Neural cell (in vitro differentiated cells): ENCODE results near the gene PRDX6.

ENCODE experiments used
- POLR2AphosphoS5 ChIP-seq: IDR thresholded peaks from 2 replicates; pipeline ENCODE4 v1.6.1; 2012
- SMC3 ChIP-seq: fragments of 450-650 bp; conservative IDR thresholded peaks from 2 replicates; pipeline ENCODE4 v1.6.1; 2014; ENCODE audit warnings: antibody characterized with exemption, mild to moderate bottlenecking, moderate library complexity; ENCODE audit not compliant: poor library complexity
- TF ChIP-seq, protein P1 (sequence below): fragments of 450-650 bp; IDR thresholded peaks from 2 replicates; pipeline ENCODE4 v1.5.1; 2014; ENCODE audit warnings: antibody characterized with exemption, mild to moderate bottlenecking, moderate library complexity; ENCODE audit not compliant: poor library complexity, severe bottlenecking
- TF ChIP-seq, protein P2 (sequence below): IDR thresholded peaks from 2 replicates; pipeline ENCODE4 v1.6.1; 2012; ENCODE audit warnings: borderline replicate concordance

DNA sequence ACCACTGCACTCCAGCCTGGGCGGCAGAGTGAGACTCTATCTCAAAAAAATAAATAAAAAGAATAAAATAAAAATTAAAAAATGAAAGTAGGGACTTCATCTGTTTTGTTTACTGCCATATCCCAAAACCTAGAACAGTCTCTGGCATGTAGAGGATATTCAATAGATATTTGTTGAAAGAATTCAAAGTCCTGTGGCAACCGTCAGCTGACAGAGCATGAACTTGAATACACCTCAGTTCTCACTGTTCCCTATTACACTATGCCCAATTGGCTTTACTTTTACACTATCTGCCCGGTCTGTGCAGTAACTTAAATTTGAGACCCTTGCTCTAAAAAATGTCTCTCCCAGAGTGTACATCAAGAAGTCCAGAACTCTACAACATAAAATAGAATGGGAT lies 46.2 kb downstream of the PRDX6 start:
- TF ChIP-seq, protein P1, sequence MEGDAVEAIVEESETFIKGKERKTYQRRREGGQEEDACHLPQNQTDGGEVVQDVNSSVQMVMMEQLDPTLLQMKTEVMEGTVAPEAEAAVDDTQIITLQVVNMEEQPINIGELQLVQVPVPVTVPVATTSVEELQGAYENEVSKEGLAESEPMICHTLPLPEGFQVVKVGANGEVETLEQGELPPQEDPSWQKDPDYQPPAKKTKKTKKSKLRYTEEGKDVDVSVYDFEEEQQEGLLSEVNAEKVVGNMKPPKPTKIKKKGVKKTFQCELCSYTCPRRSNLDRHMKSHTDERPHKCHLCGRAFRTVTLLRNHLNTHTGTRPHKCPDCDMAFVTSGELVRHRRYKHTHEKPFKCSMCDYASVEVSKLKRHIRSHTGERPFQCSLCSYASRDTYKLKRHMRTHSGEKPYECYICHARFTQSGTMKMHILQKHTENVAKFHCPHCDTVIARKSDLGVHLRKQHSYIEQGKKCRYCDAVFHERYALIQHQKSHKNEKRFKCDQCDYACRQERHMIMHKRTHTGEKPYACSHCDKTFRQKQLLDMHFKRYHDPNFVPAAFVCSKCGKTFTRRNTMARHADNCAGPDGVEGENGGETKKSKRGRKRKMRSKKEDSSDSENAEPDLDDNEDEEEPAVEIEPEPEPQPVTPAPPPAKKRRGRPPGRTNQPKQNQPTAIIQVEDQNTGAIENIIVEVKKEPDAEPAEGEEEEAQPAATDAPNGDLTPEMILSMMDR = no peak
- TF ChIP-seq, protein P2, sequence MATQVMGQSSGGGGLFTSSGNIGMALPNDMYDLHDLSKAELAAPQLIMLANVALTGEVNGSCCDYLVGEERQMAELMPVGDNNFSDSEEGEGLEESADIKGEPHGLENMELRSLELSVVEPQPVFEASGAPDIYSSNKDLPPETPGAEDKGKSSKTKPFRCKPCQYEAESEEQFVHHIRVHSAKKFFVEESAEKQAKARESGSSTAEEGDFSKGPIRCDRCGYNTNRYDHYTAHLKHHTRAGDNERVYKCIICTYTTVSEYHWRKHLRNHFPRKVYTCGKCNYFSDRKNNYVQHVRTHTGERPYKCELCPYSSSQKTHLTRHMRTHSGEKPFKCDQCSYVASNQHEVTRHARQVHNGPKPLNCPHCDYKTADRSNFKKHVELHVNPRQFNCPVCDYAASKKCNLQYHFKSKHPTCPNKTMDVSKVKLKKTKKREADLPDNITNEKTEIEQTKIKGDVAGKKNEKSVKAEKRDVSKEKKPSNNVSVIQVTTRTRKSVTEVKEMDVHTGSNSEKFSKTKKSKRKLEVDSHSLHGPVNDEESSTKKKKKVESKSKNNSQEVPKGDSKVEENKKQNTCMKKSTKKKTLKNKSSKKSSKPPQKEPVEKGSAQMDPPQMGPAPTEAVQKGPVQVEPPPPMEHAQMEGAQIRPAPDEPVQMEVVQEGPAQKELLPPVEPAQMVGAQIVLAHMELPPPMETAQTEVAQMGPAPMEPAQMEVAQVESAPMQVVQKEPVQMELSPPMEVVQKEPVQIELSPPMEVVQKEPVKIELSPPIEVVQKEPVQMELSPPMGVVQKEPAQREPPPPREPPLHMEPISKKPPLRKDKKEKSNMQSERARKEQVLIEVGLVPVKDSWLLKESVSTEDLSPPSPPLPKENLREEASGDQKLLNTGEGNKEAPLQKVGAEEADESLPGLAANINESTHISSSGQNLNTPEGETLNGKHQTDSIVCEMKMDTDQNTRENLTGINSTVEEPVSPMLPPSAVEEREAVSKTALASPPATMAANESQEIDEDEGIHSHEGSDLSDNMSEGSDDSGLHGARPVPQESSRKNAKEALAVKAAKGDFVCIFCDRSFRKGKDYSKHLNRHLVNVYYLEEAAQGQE = no peak
- no peak for TF ChIP-seq SMC3
- TF ChIP-seq POLR2AphosphoS5 = no peak
